Natural killer cell treated with Interleukin-12 subunit alpha and Interleukin-12 subunit beta and Interleukin-15 and Interleukin-18, amount 100 ng/mL, for 72 hours (primary cell): Measurements from ENCODE around the gene DENND2C. TPM values are rescaled to one million over a fixed set of nuclear protein-coding genes. Genes with fewer than 3 reads are reported as not detected.

Experiments used
- ATAC-seq, 2 donors: fragments of 150-1000 bp; cut with Tn5 transposase in 1 of 2; sonication (Bioruptor Pico), chemical (Tn5 transposase) in 1 of 2; 2 replicates each; pipeline ENCODE4 v1.10.0; 2021
- DNase-seq: peaks from one replicate; pipeline ENCODE4 v3.0.0; 2022; ENCODE audit warnings: low spot score
- H3K27ac Mint-ChIP-seq, 2 donors: 1 replicate in 1 of 2; 2 replicates in 1 of 2; pipeline ENCODE4 v1.8.0; 2022; ENCODE audit warnings: mixed read lengths in 2 of 2, mild to moderate bottlenecking in 1 of 2, moderate library complexity in 1 of 2
- H3K27me3 Mint-ChIP-seq, 2 donors: 1 replicate in 1 of 2; 2 replicates in 1 of 2; pipeline ENCODE4 v1.8.0; 2022; ENCODE audit warnings: mixed read lengths in 2 of 2
- H3K36me3 Mint-ChIP-seq: one replicate; pipeline ENCODE4 v1.8.0; 2022; ENCODE audit warnings: mixed read lengths
- H3K4me1 Mint-ChIP-seq, 2 donors: 1 replicate in 1 of 2; 2 replicates in 1 of 2; pipeline ENCODE4 v1.8.0; 2022; ENCODE audit warnings: low read depth in 2 of 2, mixed read lengths in 2 of 2, mild to moderate bottlenecking in 1 of 2
- H3K4me3 Mint-ChIP-seq: one replicate; pipeline ENCODE4 v1.8.0; 2022; ENCODE audit warnings: mixed read lengths
- H3K9me3 Mint-ChIP-seq: 2 replicates; pipeline ENCODE4 v1.8.0; 2022; ENCODE audit warnings: mixed read lengths
- total RNA-seq, 2 donors: library from RNA; stranded (reverse); gene quantifications; one replicate each; pipeline ENCODE4 v1.2.3, GENCODE V29; 2022

Gene DENND2C
- total RNA-seq, 2 donors from 2014 or later, result 0.81 to 1.2 TPM

- DNase-seq, result no peak
- H3K4me3 Mint-ChIP-seq, result no peak overlapping the region
- H3K27ac Mint-ChIP-seq, result no peak overlapping the region
- no peaks in the 10 kb centered on the region for H3K36me3 Mint-ChIP-seq
- no peak for ATAC-seq
- H3K27me3 Mint-ChIP-seq, result peaks cover 5% of the 10 kb centered on the region in 2 donors
- no peaks in the 10 kb centered on the region for H3K9me3 Mint-ChIP-seq
- no peaks in the 10 kb centered on the region for H3K4me1 Mint-ChIP-seq
Measured at GRCh38 chr1:114696810-114697209, 27.0 kb upstream of the DENND2C start.

- no peaks in the 10 kb centered on the region for H3K9me3 Mint-ChIP-seq
- no peaks in the 10 kb centered on the region for H3K4me1 Mint-ChIP-seq
- no peak within 1 kb of the TSS for H3K27ac Mint-ChIP-seq
- H3K4me3 Mint-ChIP-seq, result no peak within 1 kb of the TSS
- ATAC-seq, result no peak
- H3K36me3 Mint-ChIP-seq, result no peaks in the 10 kb centered on the region
- H3K27me3 Mint-ChIP-seq, result peaks cover 5 to 6% of the 10 kb centered on the region in 2 donors
- no peak for DNase-seq
Measured at GRCh38 chr1:114695430-114696058, 25.7 kb upstream of the DENND2C start, which contains the start of gene AMPD1. AMPD1 (minus strand) TSS chr1:114695546; CDS start chr1:114695471, 75 bp downstream.

GRCh38 chr1:114694540-114695310, 24.9 kb upstream of the DENND2C start:
- H3K27me3 Mint-ChIP-seq, result peaks cover 5 to 7% of the 10 kb centered on the region in 2 donors
- H3K4me1 Mint-ChIP-seq, result no peaks in the 10 kb centered on the region
- H3K4me3 Mint-ChIP-seq, result no peak overlapping the region

GRCh38 chr1:114692947-114693346, 23.1 kb upstream of the DENND2C start:
- H3K27me3 Mint-ChIP-seq, result peaks cover 5 to 11% of the 10 kb centered on the region in 2 donors
- H3K27ac Mint-ChIP-seq, result no peak overlapping the region
- H3K36me3 Mint-ChIP-seq, result no peaks in the 10 kb centered on the region
- H3K4me3 Mint-ChIP-seq, result no peak overlapping the region
- ATAC-seq, result no peak
- DNase-seq, result no peak
- H3K9me3 Mint-ChIP-seq, result no peaks in the 10 kb centered on the region
- no peaks in the 10 kb centered on the region for H3K4me1 Mint-ChIP-seq

More at GRCh38 chr1:114694540-114695310, 24.9 kb upstream of the DENND2C start:
- Mint-ChIP-seq H3K36me3 (no peaks in the 10 kb centered on the region), H3K27ac (no peak overlapping the region), H3K9me3 (no peaks in the 10 kb centered on the region)
- ATAC-seq (no peak), DNase-seq (no peak)

GRCh38 chr1:114691061-114691460, 21.2 kb upstream of the DENND2C start:
- H3K36me3 Mint-ChIP-seq, result no peaks in the 10 kb centered on the region
- no peak overlapping the region for H3K27ac Mint-ChIP-seq

GRCh38 chr1:114690148-114690547, 20.3 kb upstream of the DENND2C start:
- no peak overlapping the region for H3K4me3 Mint-ChIP-seq
- no peak for DNase-seq
- no peaks in the 10 kb centered on the region for H3K4me1 Mint-ChIP-seq
- ATAC-seq, result no peak
- no peaks in the 10 kb centered on the region for H3K9me3 Mint-ChIP-seq
- H3K27me3 Mint-ChIP-seq, result peaks cover 22 to 29% of the 10 kb centered on the region in 2 donors
- H3K36me3 Mint-ChIP-seq, result no peaks in the 10 kb centered on the region
- H3K27ac Mint-ChIP-seq, result no peak overlapping the region

More at GRCh38 chr1:114691061-114691460, 21.2 kb upstream of the DENND2C start:
- no peaks in the 10 kb centered on the region for H3K9me3 Mint-ChIP-seq
- ATAC-seq, result no peak
- peaks cover 17 to 23% of the 10 kb centered on the region in 2 donors for H3K27me3 Mint-ChIP-seq
- no peak for DNase-seq
- no peaks in the 10 kb centered on the region for H3K4me1 Mint-ChIP-seq
- no peak overlapping the region for H3K4me3 Mint-ChIP-seq

GRCh38 chr1:114688526-114688925, 18.7 kb upstream of the DENND2C start:
- DNase-seq (no peak), ATAC-seq (no peak)
- no peak overlapping the region for H3K4me3 Mint-ChIP-seq
- H3K27ac Mint-ChIP-seq, result no peak overlapping the region
- peaks cover 29 to 32% of the 10 kb centered on the region in 2 donors for H3K27me3 Mint-ChIP-seq
- no peaks in the 10 kb centered on the region for H3K9me3 Mint-ChIP-seq
- H3K36me3 Mint-ChIP-seq, result no peaks in the 10 kb centered on the region
- no peaks in the 10 kb centered on the region for H3K4me1 Mint-ChIP-seq

GRCh38 chr1:114685851-114686250, 16.0 kb upstream of the DENND2C start:
- DNase-seq (no peak), ATAC-seq (no peak)
- no peaks in the 10 kb centered on the region for H3K9me3 Mint-ChIP-seq
- no peaks in the 10 kb centered on the region for H3K4me1 Mint-ChIP-seq
- no peak overlapping the region for H3K27ac Mint-ChIP-seq
- H3K4me3 Mint-ChIP-seq, result no peak overlapping the region
- peaks cover 36 to 47% of the 10 kb centered on the region in 2 donors for H3K27me3 Mint-ChIP-seq
- no peaks in the 10 kb centered on the region for H3K36me3 Mint-ChIP-seq

GRCh38 chr1:114677691-114678090, 7.8 kb upstream of the DENND2C start:
- Mint-ChIP-seq H3K27me3 (peaks cover 25 to 37% of the 10 kb centered on the region in 2 donors), H3K9me3 (no peaks in the 10 kb centered on the region), H3K4me3 (no peak overlapping the region), H3K27ac (no peak overlapping the region), H3K36me3 (no peaks in the 10 kb centered on the region), H3K4me1 (no peaks in the 10 kb centered on the region)
- ATAC-seq (no peak), DNase-seq (no peak)

GRCh38 chr1:114676115-114676514, 6.3 kb upstream of the DENND2C start:
- ATAC-seq (no peak), DNase-seq (no peak)
- Mint-ChIP-seq H3K27ac (no peak overlapping the region), H3K9me3 (no peaks in the 10 kb centered on the region), H3K36me3 (no peaks in the 10 kb centered on the region), H3K4me3 (no peak overlapping the region), H3K4me1 (no peaks in the 10 kb centered on the region), H3K27me3 (peaks cover 25 to 31% of the 10 kb centered on the region in 2 donors)

- Mint-ChIP-seq H3K9me3 (no peaks in the 10 kb centered on the region), H3K27me3 (peaks cover 25 to 32% of the 10 kb centered on the region in 2 donors), H3K27ac (no peak overlapping the region), H3K36me3 (no peaks in the 10 kb centered on the region), H3K4me3 (no peak overlapping the region), H3K4me1 (peaks cover 3 to 12% of the 10 kb centered on the region in 2 donors)
- ATAC-seq (no peak), DNase-seq (no peak)
Measured at GRCh38 chr1:114671939-114672275, 2.1 kb upstream of the DENND2C start.

GRCh38 chr1:114671011-114671938, 1.4 kb upstream of the DENND2C start:
- peaks cover 3 to 12% of the 10 kb centered on the region in 2 donors for H3K4me1 Mint-ChIP-seq
- no peak for DNase-seq
- H3K9me3 Mint-ChIP-seq, result no peaks in the 10 kb centered on the region
- no peak for ATAC-seq
- H3K27me3 Mint-ChIP-seq, result peaks cover 27 to 38% of the 10 kb centered on the region in 2 donors
- H3K27ac Mint-ChIP-seq, result no peak overlapping the region
- no peaks in the 10 kb centered on the region for H3K36me3 Mint-ChIP-seq
- no peak overlapping the region for H3K4me3 Mint-ChIP-seq

- H3K9me3 Mint-ChIP-seq, result no peaks in the 10 kb centered on the region
- no peaks in the 10 kb centered on the region for H3K36me3 Mint-ChIP-seq
- peaks cover 28 to 38% of the 10 kb centered on the region in 2 donors for H3K27me3 Mint-ChIP-seq
Measured at GRCh38 chr1:114670083-114671010, 498 bp upstream of the DENND2C start.

More at GRCh38 chr1:114670083-114671010, 498 bp upstream of the DENND2C start:
- Mint-ChIP-seq H3K27ac (no peak overlapping the region), H3K4me3 (peak overlapping the region; percentile 87), H3K4me1 (peaks cover 3 to 12% of the 10 kb centered on the region in 2 donors)
- ATAC-seq (peak; percentile 100), DNase-seq (peak; percentile 89)
